Stimulated activated CD4-positive, alpha-beta T cell treated with anti-CD3 and anti-CD28 coated beads, TNF-alpha, amount 100 ng/mL, for 1 hour (primary cell): Measurements from ENCODE around the gene TSNAXIP1.
A peak's percentile ranks its signal among the peaks of the same experiment; 100 is the strongest.
"Not testable (repeated sequence)": the region's sequence is repeated elsewhere in the genome, so short reads cannot be mapped to it uniquely, and the experiment has no call there.

ENCODE experiments used
- DNase-seq, 3 donors: peaks; one replicate each; pipeline ENCODE4 v3.0.0-alpha.2; 2020; ENCODE audit warnings: low read depth in 3 of 3, low spot score in 1 of 3

TSNAXIP1 gene

DNA sequence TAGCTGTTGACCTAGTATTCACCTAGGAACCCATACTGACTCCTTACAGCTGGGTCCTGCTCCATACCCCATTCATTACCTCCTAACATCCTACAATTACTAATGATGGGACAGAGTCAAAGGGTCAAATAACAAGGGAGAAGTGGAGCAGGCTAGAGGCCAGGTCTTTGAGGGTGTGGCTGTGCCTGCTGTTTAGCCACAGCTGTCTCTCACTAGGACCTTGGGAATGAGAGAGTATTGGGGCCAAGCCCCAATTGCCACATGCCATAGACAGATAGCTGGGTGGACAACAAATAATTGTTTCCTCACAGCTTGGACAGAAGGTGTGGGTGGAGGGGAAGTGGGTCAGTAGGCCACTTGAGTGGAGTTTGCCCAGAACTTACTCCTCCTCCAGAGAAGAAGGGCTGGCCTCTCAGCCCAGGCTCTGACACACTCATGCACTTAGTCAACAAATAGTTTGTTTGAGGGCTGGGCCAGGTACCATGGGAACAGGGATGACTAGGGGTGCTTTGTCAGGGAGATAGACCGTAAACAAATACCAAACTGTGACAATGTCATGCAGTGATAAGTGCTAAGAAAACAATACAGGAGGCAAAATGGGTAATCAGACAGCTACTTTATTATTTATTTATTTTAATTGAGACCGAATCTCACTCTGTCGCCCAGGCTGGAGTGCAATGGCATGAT is 51.0 kb downstream of the TSNAXIP1 start:
- no peak for DNase-seq

DNA sequence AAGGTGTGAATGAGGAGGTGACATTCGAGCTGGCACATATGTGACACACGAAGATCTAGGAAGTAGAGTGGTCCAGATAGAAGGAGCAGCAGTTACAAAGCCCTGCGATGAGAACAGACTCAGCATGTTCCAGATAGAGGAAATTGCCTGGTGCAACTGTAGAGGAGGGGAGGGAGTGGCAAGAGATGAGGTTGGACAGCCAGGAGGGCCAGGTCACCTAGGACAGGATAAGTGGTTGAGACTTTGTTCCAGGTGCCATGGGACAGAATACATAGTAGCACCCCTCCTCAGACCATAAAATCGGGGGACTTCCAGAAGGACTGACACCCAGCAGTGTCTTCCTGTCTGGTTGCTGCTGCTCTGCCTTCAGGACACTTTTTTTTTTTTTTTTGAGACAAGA is 51.8 kb downstream of the TSNAXIP1 start:
- DNase-seq = no peak

DNA sequence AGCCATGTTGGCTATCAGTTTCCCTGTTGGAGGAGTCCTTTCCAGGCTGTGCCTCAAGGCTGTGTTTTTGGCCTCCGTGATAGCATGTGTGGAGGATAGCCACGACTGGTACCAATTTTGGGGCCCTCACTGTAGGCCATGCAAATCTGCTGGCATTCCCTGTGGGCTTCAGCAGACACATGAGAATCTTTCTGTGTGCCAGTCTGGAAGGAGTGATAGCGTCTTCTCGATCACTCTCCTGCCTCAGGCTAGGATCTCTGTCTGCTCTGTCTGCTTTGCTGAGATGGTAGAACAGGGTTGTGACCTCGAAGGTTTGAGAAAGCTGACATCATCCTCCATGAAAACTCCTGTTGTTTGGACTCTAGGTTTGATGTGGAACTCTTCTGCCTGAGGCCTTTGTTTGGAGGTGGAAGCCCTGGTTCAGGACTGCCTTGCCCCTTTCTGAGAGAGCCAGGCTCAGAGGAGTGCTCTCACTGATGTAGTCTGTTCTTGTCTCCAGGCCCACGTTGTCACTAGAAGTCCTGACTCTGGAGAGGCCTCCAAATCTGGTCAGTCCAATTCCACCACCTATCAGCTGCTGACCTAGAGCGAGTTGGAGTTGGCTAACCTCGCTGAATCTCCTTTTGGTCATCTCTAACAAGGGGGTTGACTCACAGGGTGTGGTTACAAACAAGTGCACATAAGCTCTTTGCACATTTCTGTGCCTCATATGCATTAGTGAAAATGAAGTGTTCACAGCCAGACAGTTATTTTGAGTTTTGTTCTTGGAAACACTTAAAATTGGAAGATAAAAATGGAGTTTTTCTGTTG is 54.1 kb downstream of the TSNAXIP1 start:
- no peak for DNase-seq

DNA sequence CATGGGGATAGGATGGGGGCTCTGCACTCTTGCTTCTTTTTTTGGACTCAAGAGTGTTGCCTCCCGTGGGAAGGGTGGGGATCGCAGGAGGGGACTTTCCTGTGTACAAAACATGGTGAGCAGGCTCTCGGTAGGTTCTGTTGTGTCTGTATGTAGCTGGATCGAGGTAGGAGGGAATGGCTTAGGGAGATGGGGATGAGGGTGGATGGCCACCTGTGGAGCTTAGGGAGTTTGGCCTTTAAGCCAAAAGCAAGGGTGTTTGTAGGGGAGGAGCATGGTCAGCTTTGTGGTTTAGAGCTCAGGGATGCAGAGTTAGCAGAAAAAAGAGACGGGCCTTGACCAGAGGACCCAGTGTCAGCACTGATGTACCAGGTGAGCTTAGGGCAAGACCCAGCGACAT is 55.2 kb downstream of the TSNAXIP1 start:
- DNase-seq = no peak

DNA sequence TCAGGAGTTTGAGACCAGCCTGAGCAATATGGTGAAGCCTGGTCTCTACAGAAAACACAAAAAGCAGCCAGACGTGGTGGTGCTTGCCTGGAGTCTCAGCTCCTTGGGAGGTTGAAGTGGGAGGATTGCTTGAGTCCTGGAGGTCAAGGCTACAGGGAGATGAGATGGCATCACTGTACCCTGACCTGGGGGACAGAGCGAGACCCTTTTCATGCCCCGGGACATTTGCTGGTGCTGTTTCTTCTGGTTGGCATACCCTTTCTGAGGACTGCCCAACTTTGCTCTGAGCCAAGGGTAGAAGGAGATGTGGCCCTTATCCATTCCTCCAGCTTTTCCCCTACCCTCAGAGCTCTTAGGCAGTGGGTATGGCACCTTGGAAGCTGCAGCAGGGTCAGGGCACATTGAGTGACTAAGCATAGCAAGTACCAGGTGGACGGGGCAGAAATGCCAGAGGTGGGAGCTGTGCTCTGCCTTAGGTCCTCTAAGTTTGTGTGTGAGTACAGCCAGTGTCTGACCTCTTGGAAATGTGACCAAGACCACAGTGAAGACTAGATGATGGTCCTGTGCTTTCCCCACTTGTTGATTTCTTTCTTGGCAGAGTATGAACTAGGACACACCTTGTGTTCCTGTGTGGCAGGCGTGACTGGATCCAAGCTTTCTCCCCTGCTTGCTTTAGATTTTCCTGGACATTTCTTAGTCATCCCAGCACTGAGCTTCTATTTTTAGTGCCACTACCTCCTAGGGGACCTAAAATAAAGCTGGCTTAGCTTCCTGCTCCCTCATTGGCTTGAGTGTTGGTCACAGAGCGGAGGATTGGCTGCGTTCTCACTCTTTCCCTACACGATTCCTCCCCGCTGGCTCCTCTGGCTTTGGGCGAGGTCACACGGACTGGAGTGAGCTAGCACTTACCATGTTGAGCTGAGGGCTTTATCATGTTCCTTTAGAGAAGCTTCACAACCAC is 56.2 kb downstream of the TSNAXIP1 start:
- no peak for DNase-seq

DNA sequence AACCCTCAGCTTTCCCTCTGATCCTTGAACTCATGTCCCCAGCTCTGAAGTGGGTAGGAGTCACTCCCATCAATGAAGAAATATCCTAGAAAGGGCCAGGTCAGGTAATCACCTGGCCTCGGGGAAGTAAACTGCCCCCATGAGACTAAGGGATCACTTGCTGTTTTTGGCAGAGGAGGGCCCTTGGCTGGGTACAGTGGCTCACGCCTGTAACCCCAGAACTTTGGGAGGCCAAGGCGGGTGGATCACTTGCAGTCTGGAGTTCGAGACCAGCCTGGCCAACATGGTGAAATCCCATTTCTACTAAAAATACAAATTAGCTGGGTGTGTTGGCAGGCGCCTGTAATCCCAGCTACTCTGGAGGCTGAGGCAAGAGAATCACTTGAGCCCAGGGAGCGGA is 57.4 kb downstream of the TSNAXIP1 start:
- not testable (repeated sequence) for DNase-seq

DNA sequence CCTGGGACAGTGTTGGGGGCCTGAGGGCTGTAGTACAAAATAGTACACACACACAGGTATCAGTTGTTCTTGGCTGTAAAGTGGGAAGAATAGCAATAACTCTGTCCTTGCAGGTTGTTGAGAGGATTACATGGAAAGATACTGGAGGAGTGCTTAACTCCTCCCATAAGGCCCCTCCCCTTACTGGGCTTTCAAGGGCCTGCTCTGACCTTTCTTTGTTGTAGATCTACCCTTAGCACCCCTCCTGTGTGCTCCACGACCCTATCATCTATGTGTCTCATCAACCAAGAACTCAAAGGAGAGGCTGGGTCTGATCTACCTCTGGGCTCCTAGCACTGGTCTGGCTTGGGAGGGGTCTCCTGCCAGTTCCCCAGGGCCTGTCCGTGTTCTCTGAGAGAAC is 57.9 kb downstream of the TSNAXIP1 start:
- no peak for DNase-seq

DNA sequence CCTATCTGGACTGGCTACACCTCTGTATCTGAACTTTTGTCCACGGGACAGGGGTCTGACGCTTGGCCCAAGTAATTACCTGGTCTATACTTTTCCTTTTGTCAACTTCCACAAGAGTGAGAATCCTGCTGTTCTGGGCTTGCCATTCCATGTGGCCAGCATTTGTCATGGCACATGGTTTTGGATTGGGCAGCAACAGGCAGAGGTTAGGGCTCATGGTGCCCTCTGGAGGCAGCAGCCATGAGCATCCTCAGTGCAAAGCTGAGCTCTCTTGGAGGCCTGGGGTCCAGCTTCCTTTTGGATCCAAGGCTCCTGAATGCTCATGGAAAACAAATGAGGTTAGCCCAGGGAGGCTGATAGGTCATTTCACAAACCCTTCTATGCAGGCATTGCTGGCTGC is 58.6 kb downstream of the TSNAXIP1 start:
- DNase-seq = no peak

DNA sequence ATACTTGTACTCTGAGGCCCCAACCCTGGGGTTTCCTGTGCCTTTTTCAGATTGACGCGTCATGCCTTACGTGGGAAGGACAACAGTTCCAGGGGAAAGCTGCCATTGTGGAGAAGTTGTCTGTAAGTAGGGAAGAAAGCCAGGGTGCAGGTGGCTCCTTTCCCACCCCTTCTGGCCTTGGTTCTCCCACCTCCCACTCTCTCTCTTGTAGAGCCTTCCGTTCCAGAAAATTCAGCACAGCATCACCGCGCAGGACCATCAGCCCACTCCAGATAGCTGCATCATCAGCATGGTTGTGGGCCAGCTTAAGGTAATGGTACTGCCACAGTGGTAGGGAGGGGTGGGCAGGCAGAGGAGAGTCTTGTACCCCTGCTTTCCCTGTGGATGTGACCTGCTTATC is 61.6 kb downstream of the TSNAXIP1 start:
- DNase-seq = no peak

DNA sequence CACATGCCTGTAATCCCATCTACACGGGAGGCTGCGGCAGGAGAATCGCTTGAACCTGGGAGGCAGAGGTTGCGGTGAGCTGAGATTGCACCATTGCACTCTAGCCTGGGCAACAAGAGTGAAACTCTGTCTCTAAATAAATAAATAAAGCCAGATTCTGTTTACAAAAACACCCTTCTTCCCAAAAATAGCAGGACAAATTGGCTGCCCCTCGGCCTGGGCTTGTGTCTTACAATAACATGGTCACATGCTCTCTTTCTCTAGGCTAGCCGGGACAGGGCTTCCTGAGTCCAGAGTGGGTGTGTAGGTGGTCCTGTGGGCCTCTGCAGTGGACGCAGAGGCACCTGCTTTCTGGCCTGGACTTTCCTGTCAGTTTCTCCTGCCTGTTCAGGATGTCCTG is 63.0 kb downstream of the TSNAXIP1 start:
- no peak for DNase-seq

DNA sequence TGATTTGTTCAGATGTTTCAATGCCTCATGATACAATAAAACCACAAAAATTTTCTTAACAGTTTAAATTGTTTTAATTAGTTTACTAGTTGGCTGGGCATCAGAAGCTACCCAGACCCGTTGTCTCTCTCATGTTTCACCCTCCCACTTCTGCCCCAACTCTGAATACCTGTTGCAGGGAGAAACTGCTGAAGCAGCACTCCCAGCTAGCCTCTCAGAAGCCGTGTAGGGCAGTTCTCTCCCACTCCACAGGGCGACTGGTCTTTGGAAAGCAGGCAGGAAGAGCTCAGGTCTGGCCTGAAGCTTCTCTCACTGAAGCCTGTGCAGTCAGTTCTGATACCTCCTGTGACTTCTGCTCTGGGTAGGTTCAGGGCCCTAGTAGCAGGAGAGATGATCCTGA is 64.6 kb downstream of the TSNAXIP1 start:
- DNase-seq = no peak

DNA sequence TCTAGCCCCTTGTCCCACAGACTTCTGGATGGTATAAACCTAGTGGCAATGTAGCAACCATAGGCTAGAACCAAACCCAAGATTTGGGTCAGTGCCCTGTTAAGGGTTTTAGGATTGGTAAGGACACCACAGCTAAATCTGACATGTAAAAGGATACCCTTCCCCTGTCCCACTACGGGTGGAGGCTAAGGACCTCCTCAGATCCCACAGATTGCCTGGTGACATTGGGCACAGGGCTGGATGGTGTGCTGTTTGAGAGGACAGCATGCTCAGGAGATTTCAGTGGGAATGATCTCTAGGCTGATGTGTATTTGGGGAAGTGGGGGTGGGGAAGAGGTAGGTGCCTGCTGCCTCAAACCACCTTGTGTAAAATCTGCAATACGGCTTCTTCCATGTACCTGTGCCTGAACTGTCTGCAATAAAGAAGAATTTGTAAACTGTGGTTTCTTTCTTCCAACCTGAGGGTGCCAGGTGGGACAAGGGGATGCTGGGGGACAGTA is 65.5 kb downstream of the TSNAXIP1 start:
- DNase-seq = no peak

DNA sequence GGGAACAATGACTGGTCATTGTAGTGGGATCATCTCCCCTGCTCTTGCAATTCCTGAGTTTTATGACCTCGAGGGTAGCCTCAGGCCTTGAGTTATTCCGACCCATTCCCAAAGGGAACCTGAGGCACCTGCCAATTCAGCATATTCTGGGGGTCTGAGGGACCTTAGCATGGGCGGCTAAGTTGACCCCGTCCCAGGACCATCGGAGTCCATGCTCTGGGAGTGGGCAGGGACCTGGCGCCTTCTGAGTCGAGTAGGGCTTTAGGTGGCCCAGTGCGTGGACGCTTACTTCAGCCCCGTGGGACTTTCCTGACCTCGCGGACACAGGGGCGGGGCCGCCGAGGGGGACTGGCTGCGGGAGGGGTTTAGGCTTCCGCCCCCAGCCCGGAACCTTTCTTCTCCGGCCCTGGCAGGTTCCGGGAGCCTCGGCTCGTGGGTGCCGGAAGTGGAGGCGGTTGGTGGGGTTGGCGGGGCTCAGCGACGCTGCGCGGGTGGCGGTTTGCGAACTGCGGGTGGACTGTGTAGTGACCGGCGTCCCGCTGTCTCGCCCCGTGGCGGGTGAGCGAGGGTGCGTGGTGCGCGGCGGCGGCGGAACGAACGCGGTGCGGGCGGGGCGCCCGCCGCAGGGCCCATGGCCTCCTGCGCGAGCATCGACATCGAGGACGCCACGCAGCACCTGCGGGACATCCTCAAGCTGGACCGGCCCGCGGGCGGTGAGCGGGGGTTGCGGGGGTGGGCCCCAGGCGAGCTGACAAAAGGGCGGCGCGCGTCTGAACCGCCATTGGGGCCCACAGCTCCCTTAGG is 66.1 kb downstream of the TSNAXIP1 start, which contains the start of gene EDC4:
EDC4 (plus strand) TSS at position 422 of the 804 bp plus-strand sequence; CDS start at position 632, 210 bp downstream.
- DNase-seq = peak; percentile 69 to 88 (median 78)

DNA sequence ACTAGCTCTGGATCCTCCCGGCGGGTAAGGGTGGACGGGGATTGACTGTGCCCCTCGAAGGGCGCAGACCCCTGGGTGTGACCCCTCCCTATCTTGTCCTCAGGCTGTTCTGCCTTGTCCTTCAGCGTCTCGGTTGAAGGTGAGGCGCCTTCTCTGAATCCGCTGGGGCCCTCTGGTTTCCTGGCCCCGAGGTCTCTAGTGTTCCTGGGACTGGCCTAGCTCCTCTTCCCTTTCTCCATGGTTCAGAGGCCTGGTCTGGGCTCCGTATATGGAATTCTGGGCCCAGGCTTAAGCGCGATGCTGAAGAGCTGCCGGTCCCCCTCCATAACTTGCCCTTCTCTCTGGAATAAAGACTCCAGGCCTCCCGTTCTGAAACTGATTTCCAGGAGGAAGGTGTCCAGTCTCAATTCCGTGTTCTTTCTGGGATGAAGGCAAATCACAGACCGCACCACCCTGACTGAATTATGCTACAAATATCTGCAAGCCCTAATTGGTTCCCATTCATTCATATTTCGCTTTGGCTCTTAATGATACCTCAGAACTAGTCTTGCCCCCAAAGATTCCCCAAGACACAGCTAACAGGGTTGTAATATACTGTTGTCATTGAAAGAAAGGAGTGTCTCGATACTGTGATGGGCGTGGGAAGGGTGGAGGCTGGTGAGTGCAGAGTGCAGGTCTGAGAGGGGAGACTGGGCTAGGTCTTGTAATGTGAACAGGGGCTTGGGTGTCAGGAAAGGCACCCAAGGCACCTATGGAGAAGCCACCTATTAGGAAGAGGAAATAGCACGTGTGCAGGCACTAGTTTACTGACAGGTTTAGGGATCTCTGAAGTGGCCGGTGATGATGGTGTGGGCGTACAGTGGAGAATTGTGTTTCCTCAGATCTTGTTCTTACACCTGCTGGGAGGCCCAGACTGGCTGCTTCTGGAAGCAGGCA is 67.0 kb downstream of the TSNAXIP1 start:
- DNase-seq = no peak

DNA sequence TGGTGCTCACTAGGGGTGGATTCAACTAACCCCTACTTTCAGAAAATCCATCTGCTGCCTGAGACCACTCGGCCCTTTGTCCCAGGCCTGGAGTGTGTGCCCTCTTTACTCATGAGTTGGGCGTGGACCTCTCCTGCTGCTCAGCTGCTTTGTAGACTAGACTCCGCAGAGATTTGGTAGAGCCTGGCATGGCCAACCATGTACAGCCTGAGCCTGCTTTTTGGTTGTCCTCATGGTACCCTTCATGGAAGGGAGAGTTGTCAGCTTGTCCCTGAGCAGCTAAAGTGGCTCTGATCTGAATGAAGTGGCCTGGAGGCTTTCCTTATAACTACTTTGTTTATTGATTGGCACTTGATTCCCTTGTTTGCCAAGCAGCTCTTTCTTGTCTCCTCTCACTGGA is 67.7 kb downstream of the TSNAXIP1 start:
- no peak for DNase-seq

DNA sequence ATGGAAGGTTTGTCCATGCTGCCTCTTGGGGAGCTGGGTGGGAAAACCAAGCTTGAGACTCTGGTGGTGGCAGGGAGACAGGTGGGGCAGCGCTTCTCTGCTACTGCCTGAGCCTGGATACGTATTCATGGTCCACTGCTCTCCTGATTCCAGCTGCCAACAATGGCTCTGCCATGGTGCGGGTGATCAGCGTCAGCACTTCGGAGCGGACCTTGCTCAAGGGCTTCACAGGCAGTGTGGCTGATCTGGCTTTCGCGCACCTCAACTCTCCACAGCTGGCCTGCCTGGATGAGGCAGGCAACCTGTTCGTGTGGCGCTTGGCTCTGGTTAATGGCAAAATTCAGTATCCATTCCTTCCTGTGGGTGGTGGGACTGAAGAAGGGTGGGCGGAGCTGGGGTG is 70.4 kb downstream of the TSNAXIP1 start:
- no peak for DNase-seq
